Measurements from ENCODE around the gene CWC27.

DNA sequence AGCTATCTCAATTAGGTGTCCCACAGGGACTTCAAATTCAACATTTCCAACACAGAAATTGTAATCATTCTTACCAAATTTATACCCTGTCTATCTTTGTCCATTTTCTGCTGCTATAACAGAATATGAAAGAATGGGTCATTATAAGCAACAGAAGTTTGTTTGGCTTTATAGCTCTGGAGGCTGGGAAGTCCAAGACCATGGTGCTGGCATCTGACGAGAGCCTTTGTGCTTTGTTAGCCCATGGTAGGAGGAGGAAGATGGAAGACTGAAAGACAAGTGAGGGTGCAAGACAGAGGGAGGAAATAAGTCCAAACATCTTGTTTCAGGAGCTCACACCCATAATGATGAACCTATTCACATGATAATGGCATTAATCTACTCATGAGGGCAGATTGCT lies 72.2 kb downstream of the CWC27 start:
- no peak for TF ChIP-seq CTCF (IDR thresholded peaks at IDR 0.05)
- TF ChIP-seq POLR2A (IDR thresholded peaks at IDR 0.05) = no peak

Data from body of pancreas (tissue), 4 donors.